ENCODE results near the gene ENOX2.

- TF ChIP-seq CTCF (IDR thresholded peaks at IDR 0.05; ENCODE audit: poor library complexity) (no peak), EZH2 (IDR thresholded peaks at IDR 0.05; ENCODE audit: borderline replicate concordance) (no peak), EZH2phosphoT487 (IDR thresholded peaks at IDR 0.05; ENCODE audit: low read depth, severe bottlenecking, unreplicated experiment) (no peak)
These were observed 161.4 kb downstream of the ENOX2 start for GRCh38 chrX:130741584-130741983.

Data from hepatocyte (in vitro differentiated cells).